ENCODE data around the gene FNDC3B. TPM values are rescaled to one million over a fixed set of nuclear protein-coding genes. Genes with fewer than 3 reads are reported as not detected.

The FNDC3B gene
- total RNA-seq, 1 donor from 2014 or later: 29.5 TPM

- Histone ChIP-seq H3K9me3 (ENCODE audit: low read depth) (no peaks in the 10 kb centered on the region), H4K20me1 (ENCODE audit: low read depth) (no peaks in the 10 kb centered on the region), H3K9ac (no peak overlapping the region), H3F3A (ENCODE audit: low read depth) (no peaks in the 10 kb centered on the region), H3K36me3 (peaks cover 10% of the 10 kb centered on the region), H3K4me3 (no peak overlapping the region), H3K27ac (no peak overlapping the region), H3K27me3 (no peaks in the 10 kb centered on the region), H3K79me2 (ENCODE audit: low read depth) (no peaks in the 10 kb centered on the region), H2AFZ (replicated peaks) (no peak overlapping the region), H3K4me2 (no peak overlapping the region), H3K4me1 (peaks cover 6% of the 10 kb centered on the region)
- Mint-ChIP-seq H3K4me3 (no peak overlapping the region), H3K27me3 (ENCODE audit: insufficient read depth, low read depth) (no peaks in the 10 kb centered on the region), H3K4me1 (peaks cover 8% of the 10 kb centered on the region), H3K27ac (no peak overlapping the region), H3K36me3 (peaks cover 32% of the 10 kb centered on the region), H3K9me3 (no peaks in the 10 kb centered on the region)
- TF ChIP-seq CTCF (IDR thresholded peaks at IDR 0.05): no peak
- TF ChIP-seq EZH2phosphoT487 (IDR thresholded peaks at IDR 0.05): no peak
- no peak for TF ChIP-seq EZH2 (IDR thresholded peaks at IDR 0.05)
- DNase-seq (ENCODE audit: low spot score): no peak
Observed at GRCh38 chr3:172394692-172395091, 355.3 kb downstream of the FNDC3B start.

GRCh38 chr3:172396400-172396799 is 357.0 kb downstream of the FNDC3B start:
- no peaks in the 10 kb centered on the region for H3K9me3 Mint-ChIP-seq
- no peaks in the 10 kb centered on the region for H3K9me3 ChIP-seq (ENCODE audit: low read depth)
- peaks cover 2% of the 10 kb centered on the region for H3K4me1 ChIP-seq
- no peak overlapping the region for H3K4me3 Mint-ChIP-seq
- H3F3A ChIP-seq (ENCODE audit: low read depth): no peaks in the 10 kb centered on the region
- no peak overlapping the region for H3K9ac ChIP-seq
- TF ChIP-seq EZH2 (IDR thresholded peaks at IDR 0.05): no peak
- TF ChIP-seq CTCF (IDR thresholded peaks at IDR 0.05): no peak
- no peak for TF ChIP-seq EZH2phosphoT487 (IDR thresholded peaks at IDR 0.05)
- H3K36me3 Mint-ChIP-seq: peaks cover 33% of the 10 kb centered on the region
- no peak for DNase-seq (ENCODE audit: low spot score)
- no peak overlapping the region for H3K27ac Mint-ChIP-seq
- H3K79me2 ChIP-seq (ENCODE audit: low read depth): no peaks in the 10 kb centered on the region
- H3K27ac ChIP-seq: no peak overlapping the region
- H3K27me3 Mint-ChIP-seq (ENCODE audit: insufficient read depth, low read depth): no peaks in the 10 kb centered on the region
- H4K20me1 ChIP-seq (ENCODE audit: low read depth): no peaks in the 10 kb centered on the region
- peaks cover 10% of the 10 kb centered on the region for H3K36me3 ChIP-seq
- no peak overlapping the region for H3K4me2 ChIP-seq
- H3K27me3 ChIP-seq: no peaks in the 10 kb centered on the region
- H3K4me3 ChIP-seq: no peak overlapping the region
- peaks cover 1% of the 10 kb centered on the region for H3K4me1 Mint-ChIP-seq
- no peak overlapping the region for H2AFZ ChIP-seq (replicated peaks)

GRCh38 chr3:172397716-172398405 is 358.5 kb downstream of the FNDC3B start:
- H3F3A ChIP-seq (ENCODE audit: low read depth): no peaks in the 10 kb centered on the region
- Mint-ChIP-seq H3K4me3 (no peak overlapping the region), H3K27me3 (ENCODE audit: insufficient read depth, low read depth) (no peaks in the 10 kb centered on the region), H3K9me3 (no peaks in the 10 kb centered on the region), H3K27ac (no peak overlapping the region), H3K4me1 (no peaks in the 10 kb centered on the region), H3K36me3 (peaks cover 36% of the 10 kb centered on the region)
- no peak overlapping the region for H3K27ac ChIP-seq
- no peak overlapping the region for H2AFZ ChIP-seq (replicated peaks)
- no peaks in the 10 kb centered on the region for H3K9me3 ChIP-seq (ENCODE audit: low read depth)
- no peaks in the 10 kb centered on the region for H4K20me1 ChIP-seq (ENCODE audit: low read depth)
- H3K4me1 ChIP-seq: no peaks in the 10 kb centered on the region
- no peak overlapping the region for H3K9ac ChIP-seq
- TF ChIP-seq EZH2phosphoT487 (IDR thresholded peaks at IDR 0.05) (no peak), CTCF (IDR thresholded peaks at IDR 0.05) (no peak), EZH2 (IDR thresholded peaks at IDR 0.05) (no peak)
- no peak for DNase-seq (ENCODE audit: low spot score)
- peaks cover 10% of the 10 kb centered on the region for H3K36me3 ChIP-seq
- no peaks in the 10 kb centered on the region for H3K79me2 ChIP-seq (ENCODE audit: low read depth)
- no peak overlapping the region for H3K4me3 ChIP-seq
- no peak overlapping the region for H3K4me2 ChIP-seq
- no peaks in the 10 kb centered on the region for H3K27me3 ChIP-seq

Data from neural progenitor cell (in vitro differentiated cells).